Posterior cingulate gyrus (tissue), 11 donors: ENCODE data around the gene MYB.

Experiments
- DNase-seq, 10 donors: peaks; one replicate each; pipeline versions ENCODE4 v3.0.0 to v3.0.0-alpha.2; 2020 to 2021; ENCODE audit warnings: mixed read lengths in 3 of 10
- intact Hi-C: fragments of 100-400 bp; cut with DNase I; formaldehyde crosslinking; loops from one replicate; pipeline ENCODE4 v1.15.1; 2023

Gene MYB

GRCh38 chr6:135183532-135184440 is 2.7 kb downstream of the MYB start:
- intact Hi-C loops = no loop called here
- no peak for DNase-seq

GRCh38 chr6:135185483-135185882 is 4.4 kb downstream of the MYB start:
- no peak for DNase-seq
- intact Hi-C loops = no loop called here

GRCh38 chr6:135186255-135186654 is 5.1 kb downstream of the MYB start:
- no peak for DNase-seq
- intact Hi-C loops = no loop called here

- intact Hi-C loops = no loop called here
- no peak for DNase-seq
These were observed 6.3 kb downstream of the MYB start for GRCh38 chr6:135187372-135187771.

- intact Hi-C loops = no loop called here
- no peak for DNase-seq
These were observed 7.6 kb downstream of the MYB start for GRCh38 chr6:135188718-135189117.

GRCh38 chr6:135189344-135189743 is 8.2 kb downstream of the MYB start:
- intact Hi-C loops = no loop called here
- DNase-seq = no peak

GRCh38 chr6:135191508-135192255 is 10.6 kb downstream of the MYB start:
- DNase-seq = no peak
- intact Hi-C loops = no loop called here

- intact Hi-C loops = no loop called here
- no peak for DNase-seq
These were observed 11.4 kb downstream of the MYB start for GRCh38 chr6:135192256-135193174.

GRCh38 chr6:135193221-135193620 is 12.1 kb downstream of the MYB start:
- intact Hi-C loops = no loop called here
- DNase-seq = no peak

GRCh38 chr6:135195041-135195440 is 13.9 kb downstream of the MYB start:
- intact Hi-C loops = no loop called here
- no peak for DNase-seq

- intact Hi-C loops = no loop called here
- no peak for DNase-seq
These were observed 14.4 kb downstream of the MYB start for GRCh38 chr6:135195522-135195921.

- no peak for DNase-seq
- intact Hi-C loops = no loop called here
These were observed 15.8 kb downstream of the MYB start for GRCh38 chr6:135196739-135197510.

- DNase-seq = no peak
- intact Hi-C loops = no loop called here
These were observed 21.7 kb downstream of the MYB start for GRCh38 chr6:135202836-135203235.

- intact Hi-C loops = no loop called here
- DNase-seq = no peak
These were observed 23.8 kb downstream of the MYB start for GRCh38 chr6:135204951-135205350.

- intact Hi-C loops = no loop called here
- DNase-seq = no peak
These were observed 28.7 kb downstream of the MYB start for GRCh38 chr6:135209803-135210202.

- DNase-seq = no peak
- intact Hi-C loops = no loop called here
These were observed 29.7 kb downstream of the MYB start for GRCh38 chr6:135210632-135211305.

- no peak for DNase-seq
- intact Hi-C loops = no loop called here
These were observed 30.2 kb downstream of the MYB start for GRCh38 chr6:135211306-135211702.

GRCh38 chr6:135212020-135212806 is 31.1 kb downstream of the MYB start:
- intact Hi-C loops = no loop called here
- no peak for DNase-seq

GRCh38 chr6:135212935-135213334 is 31.8 kb downstream of the MYB start:
- intact Hi-C loops = no loop called here
- DNase-seq = no peak
